KMS-11 (cell line): ENCODE measurements around the gene SLC25A21.

Source experiments
- H2AFZ ChIP-seq: fragments of 200-600 bp; sonication (generic); 2 replicates; pipeline ENCODE4 v1.6.1; 2016; ENCODE audit warnings: antibody characterized with exemption, mixed run types, low read depth
- H3K27ac ChIP-seq: fragments of 200-600 bp; sonication (generic); 2 replicates; pipeline ENCODE4 v1.6.1; 2016; ENCODE audit warnings: mild to moderate bottlenecking, mixed run types
- H3K27me3 ChIP-seq: fragments of 200-600 bp; sonication (generic); 2 replicates; pipeline ENCODE4 v1.6.1; 2017; ENCODE audit warnings: mild to moderate bottlenecking, low read depth, mixed run types, moderate library complexity; ENCODE audit not compliant: insufficient read depth
- H3K36me3 ChIP-seq: fragments of 200-600 bp; sonication (generic); 2 replicates; pipeline ENCODE4 v1.6.1; 2017; ENCODE audit warnings: mild to moderate bottlenecking, mixed run types; ENCODE audit not compliant: insufficient read depth
- H3K4me1 ChIP-seq: fragments of 200-600 bp; sonication (generic); 2 replicates; pipeline ENCODE4 v1.6.1; 2016; ENCODE audit warnings: mild to moderate bottlenecking, low read depth, mixed run types; ENCODE audit not compliant: poor library complexity, severe bottlenecking
- H3K4me2 ChIP-seq: fragments of 200-600 bp; sonication (generic); 2 replicates; pipeline ENCODE4 v1.7.0; 2016; ENCODE audit warnings: mild to moderate bottlenecking, mixed run types
- H3K4me3 ChIP-seq: fragments of 200-600 bp; sonication (generic); IDR thresholded peaks from 2 replicates; pipeline ENCODE4 v1.6.1; 2017; ENCODE audit warnings: low read depth, low read length, mixed read lengths; ENCODE audit not compliant: insufficient read depth
- H3K79me2 ChIP-seq: fragments of 200-600 bp; sonication (generic); 2 replicates; pipeline ENCODE4 v1.6.1; 2016; ENCODE audit warnings: low read depth, mixed run types; ENCODE audit not compliant: insufficient read depth
- H3K9ac ChIP-seq: fragments of 200-600 bp; sonication (generic); 2 replicates; pipeline ENCODE4 v1.6.1; 2016; ENCODE audit warnings: mild to moderate bottlenecking, mixed run types
- H4K20me1 ChIP-seq: fragments of 200-600 bp; sonication (generic); 2 replicates; pipeline ENCODE4 v1.6.1; 2016; ENCODE audit warnings: mild to moderate bottlenecking, mixed run types; ENCODE audit not compliant: insufficient read depth
- TF ChIP-seq, protein P1 (sequence below): fragments of 200-600 bp; sonication (generic); conservative IDR thresholded peaks from 2 replicates; pipeline ENCODE4 v1.6.1; 2017; ENCODE audit warnings: low read depth, mild to moderate bottlenecking, antibody characterized with exemption, low read length, moderate library complexity, mixed read lengths

SLC25A21 gene

DNA sequence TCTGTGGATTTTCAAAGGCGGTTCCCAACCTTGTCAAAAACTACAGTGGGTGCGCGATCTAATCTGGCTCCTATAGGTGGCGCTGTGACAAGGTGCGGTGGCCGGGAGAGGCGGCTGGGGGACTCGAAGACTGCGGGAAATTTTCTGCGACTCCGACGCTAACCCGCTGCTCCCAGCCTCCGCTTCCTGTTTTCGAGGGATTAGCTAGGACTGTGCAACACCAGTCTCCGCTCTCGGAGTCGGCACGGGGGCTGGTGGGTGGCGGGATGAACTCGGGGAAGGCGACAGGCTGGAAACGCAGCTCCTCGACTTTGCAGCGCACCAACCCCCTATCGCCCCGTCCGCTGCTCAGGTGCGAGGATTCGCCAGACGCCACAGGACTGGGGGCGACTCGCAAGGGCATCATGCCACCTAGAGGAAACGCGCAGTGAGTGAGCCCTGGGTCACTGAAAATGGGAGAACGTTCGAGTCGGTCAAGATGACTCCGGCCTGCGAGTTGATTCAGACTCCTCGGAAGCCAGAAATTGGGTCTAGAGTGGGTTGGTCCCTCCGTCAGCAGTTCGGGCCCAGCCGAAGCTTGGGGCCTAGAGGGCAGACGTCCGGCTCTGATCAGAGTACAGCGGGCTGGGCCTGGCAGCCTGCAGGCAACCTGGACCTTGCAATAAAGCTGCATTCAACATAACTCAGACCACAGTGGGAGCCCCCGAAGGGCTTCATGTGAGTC is 516.3 kb downstream of the SLC25A21 start:
- no peaks in the 10 kb centered on the region for H3K27me3 ChIP-seq
- no peak overlapping the region for H3K4me3 ChIP-seq
- no peaks in the 10 kb centered on the region for H3K79me2 ChIP-seq
- H3K27ac ChIP-seq: no peak overlapping the region
- H3K36me3 ChIP-seq: no peaks in the 10 kb centered on the region
- H3K9ac ChIP-seq: no peak overlapping the region
- no peaks in the 10 kb centered on the region for H4K20me1 ChIP-seq
- H3K4me2 ChIP-seq: peak overlapping the region; percentile 29; the same call in 1 of the 2 replicates
- H3K4me1 ChIP-seq: no peaks in the 10 kb centered on the region
- TF ChIP-seq, protein P1, sequence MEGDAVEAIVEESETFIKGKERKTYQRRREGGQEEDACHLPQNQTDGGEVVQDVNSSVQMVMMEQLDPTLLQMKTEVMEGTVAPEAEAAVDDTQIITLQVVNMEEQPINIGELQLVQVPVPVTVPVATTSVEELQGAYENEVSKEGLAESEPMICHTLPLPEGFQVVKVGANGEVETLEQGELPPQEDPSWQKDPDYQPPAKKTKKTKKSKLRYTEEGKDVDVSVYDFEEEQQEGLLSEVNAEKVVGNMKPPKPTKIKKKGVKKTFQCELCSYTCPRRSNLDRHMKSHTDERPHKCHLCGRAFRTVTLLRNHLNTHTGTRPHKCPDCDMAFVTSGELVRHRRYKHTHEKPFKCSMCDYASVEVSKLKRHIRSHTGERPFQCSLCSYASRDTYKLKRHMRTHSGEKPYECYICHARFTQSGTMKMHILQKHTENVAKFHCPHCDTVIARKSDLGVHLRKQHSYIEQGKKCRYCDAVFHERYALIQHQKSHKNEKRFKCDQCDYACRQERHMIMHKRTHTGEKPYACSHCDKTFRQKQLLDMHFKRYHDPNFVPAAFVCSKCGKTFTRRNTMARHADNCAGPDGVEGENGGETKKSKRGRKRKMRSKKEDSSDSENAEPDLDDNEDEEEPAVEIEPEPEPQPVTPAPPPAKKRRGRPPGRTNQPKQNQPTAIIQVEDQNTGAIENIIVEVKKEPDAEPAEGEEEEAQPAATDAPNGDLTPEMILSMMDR: peak; percentile 57
- peak overlapping the region; percentile 34; the same call in 1 of the 2 replicates for H2AFZ ChIP-seq

- no peak overlapping the region for H3K27ac ChIP-seq
- H4K20me1 ChIP-seq: no peaks in the 10 kb centered on the region
- no peak overlapping the region for H3K4me3 ChIP-seq
- H3K36me3 ChIP-seq: no peaks in the 10 kb centered on the region
- no peak overlapping the region for H3K9ac ChIP-seq
- H3K79me2 ChIP-seq: no peaks in the 10 kb centered on the region
- H3K27me3 ChIP-seq: no peaks in the 10 kb centered on the region
- no peak overlapping the region for H2AFZ ChIP-seq
- TF ChIP-seq, protein P1: no peak
- H3K4me2 ChIP-seq: no peak overlapping the region
- no peaks in the 10 kb centered on the region for H3K4me1 ChIP-seq
Observed at GRCh38 chr14:36655571-36655962, 516.8 kb downstream of the SLC25A21 start.

DNA sequence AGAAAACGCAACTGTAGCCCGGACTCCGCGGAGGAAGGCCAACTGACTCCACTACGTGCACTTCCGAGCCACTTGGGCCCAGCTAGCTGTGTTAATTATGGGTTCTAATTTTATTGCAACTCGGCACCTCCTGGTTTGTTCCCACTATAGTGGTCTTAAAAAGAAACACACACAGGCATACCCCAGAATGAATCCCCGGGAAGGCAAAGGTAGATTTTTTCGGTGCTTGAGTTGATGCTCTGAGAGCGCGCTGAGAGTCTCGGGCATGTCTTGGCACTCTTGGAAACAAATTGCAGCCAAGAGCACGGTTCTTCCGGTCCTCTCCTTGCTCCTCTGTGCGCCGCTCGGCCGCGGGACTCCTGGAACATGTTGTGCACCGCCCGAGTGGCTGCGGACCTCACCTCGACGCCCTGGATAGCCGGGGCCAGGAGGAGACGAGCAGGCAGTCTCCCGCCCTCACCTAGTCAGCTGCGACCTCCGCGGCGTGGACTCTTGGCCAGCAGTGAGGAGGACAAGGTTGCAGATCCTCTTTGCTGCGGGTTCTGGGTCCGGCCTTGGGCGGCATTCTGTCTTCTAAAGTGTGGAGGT is 517.5 kb downstream of the SLC25A21 start:
- H4K20me1 ChIP-seq: no peaks in the 10 kb centered on the region
- H3K9ac ChIP-seq: no peak overlapping the region
- no peak overlapping the region for H2AFZ ChIP-seq
- no peak overlapping the region for H3K4me3 ChIP-seq
- no peak overlapping the region for H3K27ac ChIP-seq
- no peak overlapping the region for H3K4me2 ChIP-seq
- H3K4me1 ChIP-seq: no peaks in the 10 kb centered on the region
- H3K27me3 ChIP-seq: no peaks in the 10 kb centered on the region
- no peaks in the 10 kb centered on the region for H3K79me2 ChIP-seq
- H3K36me3 ChIP-seq: no peaks in the 10 kb centered on the region
- TF ChIP-seq, protein P1: no peak

GRCh38 chr14:36653962-36654793 is 518.2 kb downstream of the SLC25A21 start:
- no peak overlapping the region for H3K27ac ChIP-seq
- no peaks in the 10 kb centered on the region for H3K4me1 ChIP-seq
- no peaks in the 10 kb centered on the region for H3K79me2 ChIP-seq
- no peaks in the 10 kb centered on the region for H4K20me1 ChIP-seq
- H2AFZ ChIP-seq: no peak overlapping the region
- H3K4me3 ChIP-seq: no peak overlapping the region
- no peaks in the 10 kb centered on the region for H3K27me3 ChIP-seq
- no peaks in the 10 kb centered on the region for H3K36me3 ChIP-seq
- TF ChIP-seq, protein P1: no peak
- no peak overlapping the region for H3K9ac ChIP-seq
- no peak overlapping the region for H3K4me2 ChIP-seq
